Measurements from ENCODE around the gene CEND1.

Gene CEND1

GRCh38 chr11:827146-827896 is 37.4 kb upstream of the CEND1 start:
- no peak for DNase-seq (ENCODE audit: low read depth)

- no peak for DNase-seq (ENCODE audit: low read depth)
These were observed 36.9 kb upstream of the CEND1 start for GRCh38 chr11:826836-827145.

- DNase-seq (ENCODE audit: low read depth) = no peak
These were observed 36.3 kb upstream of the CEND1 start for GRCh38 chr11:826227-826621.

GRCh38 chr11:825366-826226 is 35.7 kb upstream of the CEND1 start:
- no peak for DNase-seq (ENCODE audit: low read depth)

- no peak for DNase-seq (ENCODE audit: low read depth)
These were observed 35.1 kb upstream of the CEND1 start for GRCh38 chr11:824942-825341.

GRCh38 chr11:824292-824880 is 34.5 kb upstream of the CEND1 start:
- no peak for DNase-seq (ENCODE audit: low read depth)

GRCh38 chr11:823441-824291 is 33.8 kb upstream of the CEND1 start:
- no peak for DNase-seq (ENCODE audit: low read depth)

- no peak for DNase-seq (ENCODE audit: low read depth)
These were observed 31.9 kb upstream of the CEND1 start for GRCh38 chr11:821512-822371.

GRCh38 chr11:820655-821511 is 31.0 kb upstream of the CEND1 start:
- no peak for DNase-seq (ENCODE audit: low read depth)

- peak; percentile 86 for DNase-seq (ENCODE audit: low read depth)
These were observed 30.2 kb upstream of the CEND1 start for GRCh38 chr11:819943-820649.

GRCh38 chr11:819129-819931 is 29.4 kb upstream of the CEND1 start:
- DNase-seq (ENCODE audit: low read depth) = peak; percentile 84

GRCh38 chr11:818396-819128 is 28.7 kb upstream of the CEND1 start, which contains the start of gene PNPLA2:
TSS of gene PNPLA2 (plus strand) at chr11:818914. CDS start at chr11:819719, 805 bp downstream.
- no peak for DNase-seq (ENCODE audit: low read depth)

GRCh38 chr11:816433-816779 is 26.5 kb upstream of the CEND1 start:
- DNase-seq (ENCODE audit: low read depth) = no peak

- DNase-seq (ENCODE audit: low read depth) = no peak
These were observed 26.0 kb upstream of the CEND1 start for GRCh38 chr11:815675-816432.

- DNase-seq (ENCODE audit: low read depth) = no peak
These were observed 23.7 kb upstream of the CEND1 start for GRCh38 chr11:813456-814096.

GRCh38 chr11:813072-813455 is 23.2 kb upstream of the CEND1 start:
- no peak for DNase-seq (ENCODE audit: low read depth)

- no peak for DNase-seq (ENCODE audit: low read depth)
These were observed 22.5 kb upstream of the CEND1 start for GRCh38 chr11:812390-812789.

All from activated T-helper 9 cell treated with anti-CD3 and anti-CD28 coated beads, Interleukin-2, amount 50 U/mL, for 16 hours (primary cell).